HG03565 (cell line): ENCODE measurements around the gene ECE1.

Source experiments
- ATAC-seq: cut with Tn5 transposase; IDR thresholded peaks from one replicate; pipeline ENCODE4 v1.9.1; 2021; ENCODE audit warnings: mild to moderate bottlenecking, moderate library complexity; ENCODE audit not compliant: unreplicated experiment

Gene ECE1

GRCh38 chr1:21269461-21270085, 20.7 kb downstream of the ECE1 start:
- ATAC-seq: no peak

GRCh38 chr1:21268281-21269239, 21.7 kb downstream of the ECE1 start:
- ATAC-seq: no peak

GRCh38 chr1:21267191-21268077, 22.8 kb downstream of the ECE1 start:
- no peak for ATAC-seq

GRCh38 chr1:21266119-21266774, 24.0 kb downstream of the ECE1 start:
- ATAC-seq: no peak

- ATAC-seq: no peak
These were observed 24.6 kb downstream of the ECE1 start for GRCh38 chr1:21265644-21266043.

- ATAC-seq: no peak
These were observed 25.4 kb downstream of the ECE1 start for GRCh38 chr1:21264898-21265297.

GRCh38 chr1:21263653-21264225, 26.5 kb downstream of the ECE1 start:
- ATAC-seq: no peak

- ATAC-seq: no peak
These were observed 27.2 kb downstream of the ECE1 start for GRCh38 chr1:21263052-21263429.

- ATAC-seq: no peak
These were observed 27.8 kb downstream of the ECE1 start for GRCh38 chr1:21262293-21263051.

GRCh38 chr1:21261551-21262292, 28.5 kb downstream of the ECE1 start:
- ATAC-seq: no peak

GRCh38 chr1:21260405-21261125, 29.7 kb downstream of the ECE1 start:
- ATAC-seq: no peak

- no peak for ATAC-seq
These were observed 30.8 kb downstream of the ECE1 start for GRCh38 chr1:21259316-21260076.

- ATAC-seq: no peak
These were observed 31.7 kb downstream of the ECE1 start for GRCh38 chr1:21258331-21259134.

GRCh38 chr1:21257431-21258135, 32.7 kb downstream of the ECE1 start:
- no peak for ATAC-seq

- no peak for ATAC-seq
These were observed 33.5 kb downstream of the ECE1 start for GRCh38 chr1:21256776-21257175.

- ATAC-seq: no peak
These were observed 34.3 kb downstream of the ECE1 start for GRCh38 chr1:21255943-21256320.
